ENCODE measurements around the gene PRKCZ.

- no peak for TF ChIP-seq CTCF (conservative IDR thresholded peaks at IDR 0.05; ENCODE audit: low read depth, low read length)
- TF ChIP-seq EZH2 (IDR thresholded peaks at IDR 0.05; ENCODE audit: low read length, unreplicated experiment): no peak
- TF ChIP-seq EZH2phosphoT487 (IDR thresholded peaks at IDR 0.05; ENCODE audit: borderline replicate concordance, low read length): no peak
These were observed 79.2 kb downstream of the PRKCZ start for GRCh38 chr1:2129256-2129943.

Measured in PC-3 (cell line).